ENCODE data around the gene GZMM. TPM values are rescaled to one million over a fixed set of nuclear protein-coding genes. Genes with fewer than 3 reads are reported as not detected.

Gene GZMM
- total and polyA plus RNA-seq, 2 of the 13 experiments (the other 11 are each of a cell fraction or from before 2014, with no cell fraction given), result 0.07 TPM; not detected in 1

DNA sequence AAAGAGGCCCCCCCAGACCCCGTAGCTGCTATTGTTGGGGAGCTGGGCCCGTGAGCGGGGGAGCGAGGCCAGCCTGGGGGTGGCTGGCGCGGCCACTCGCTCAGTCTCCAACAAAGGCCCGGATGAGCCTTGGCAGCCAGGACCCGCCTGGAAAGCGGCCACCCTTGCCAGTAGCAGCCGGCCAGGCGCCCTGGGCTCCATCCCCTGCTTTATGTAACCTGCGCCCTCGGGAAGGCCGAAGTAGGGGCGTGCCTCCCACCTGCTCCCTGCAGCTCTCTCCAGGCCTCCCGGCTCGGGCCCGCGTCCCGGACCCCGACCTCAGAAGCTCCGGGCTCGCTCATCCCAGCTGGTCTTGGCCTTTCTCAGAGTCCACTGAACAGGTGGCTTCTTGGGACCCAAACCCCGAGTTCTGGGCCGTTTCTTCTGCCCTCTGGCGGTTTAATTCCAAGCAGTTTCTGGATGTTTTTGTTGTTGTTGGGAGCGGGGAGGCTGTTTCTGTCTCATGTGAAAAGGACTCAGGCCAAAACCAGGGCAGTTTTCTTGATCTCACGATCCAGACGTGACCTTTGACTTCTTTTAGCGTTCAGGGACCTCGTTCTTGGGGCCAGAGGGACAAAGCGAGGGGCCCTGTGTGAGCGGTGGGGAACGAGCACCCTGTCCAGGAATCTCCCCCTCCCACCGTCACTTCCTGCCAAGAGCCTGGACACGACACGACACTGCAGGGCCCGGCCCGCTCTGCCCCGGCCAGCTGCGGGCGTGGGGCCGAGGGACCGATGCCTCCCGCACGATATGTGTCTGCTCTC lies 11.1 kb upstream of the GZMM start (continued):
- TF ChIP-seq, protein P1, sequence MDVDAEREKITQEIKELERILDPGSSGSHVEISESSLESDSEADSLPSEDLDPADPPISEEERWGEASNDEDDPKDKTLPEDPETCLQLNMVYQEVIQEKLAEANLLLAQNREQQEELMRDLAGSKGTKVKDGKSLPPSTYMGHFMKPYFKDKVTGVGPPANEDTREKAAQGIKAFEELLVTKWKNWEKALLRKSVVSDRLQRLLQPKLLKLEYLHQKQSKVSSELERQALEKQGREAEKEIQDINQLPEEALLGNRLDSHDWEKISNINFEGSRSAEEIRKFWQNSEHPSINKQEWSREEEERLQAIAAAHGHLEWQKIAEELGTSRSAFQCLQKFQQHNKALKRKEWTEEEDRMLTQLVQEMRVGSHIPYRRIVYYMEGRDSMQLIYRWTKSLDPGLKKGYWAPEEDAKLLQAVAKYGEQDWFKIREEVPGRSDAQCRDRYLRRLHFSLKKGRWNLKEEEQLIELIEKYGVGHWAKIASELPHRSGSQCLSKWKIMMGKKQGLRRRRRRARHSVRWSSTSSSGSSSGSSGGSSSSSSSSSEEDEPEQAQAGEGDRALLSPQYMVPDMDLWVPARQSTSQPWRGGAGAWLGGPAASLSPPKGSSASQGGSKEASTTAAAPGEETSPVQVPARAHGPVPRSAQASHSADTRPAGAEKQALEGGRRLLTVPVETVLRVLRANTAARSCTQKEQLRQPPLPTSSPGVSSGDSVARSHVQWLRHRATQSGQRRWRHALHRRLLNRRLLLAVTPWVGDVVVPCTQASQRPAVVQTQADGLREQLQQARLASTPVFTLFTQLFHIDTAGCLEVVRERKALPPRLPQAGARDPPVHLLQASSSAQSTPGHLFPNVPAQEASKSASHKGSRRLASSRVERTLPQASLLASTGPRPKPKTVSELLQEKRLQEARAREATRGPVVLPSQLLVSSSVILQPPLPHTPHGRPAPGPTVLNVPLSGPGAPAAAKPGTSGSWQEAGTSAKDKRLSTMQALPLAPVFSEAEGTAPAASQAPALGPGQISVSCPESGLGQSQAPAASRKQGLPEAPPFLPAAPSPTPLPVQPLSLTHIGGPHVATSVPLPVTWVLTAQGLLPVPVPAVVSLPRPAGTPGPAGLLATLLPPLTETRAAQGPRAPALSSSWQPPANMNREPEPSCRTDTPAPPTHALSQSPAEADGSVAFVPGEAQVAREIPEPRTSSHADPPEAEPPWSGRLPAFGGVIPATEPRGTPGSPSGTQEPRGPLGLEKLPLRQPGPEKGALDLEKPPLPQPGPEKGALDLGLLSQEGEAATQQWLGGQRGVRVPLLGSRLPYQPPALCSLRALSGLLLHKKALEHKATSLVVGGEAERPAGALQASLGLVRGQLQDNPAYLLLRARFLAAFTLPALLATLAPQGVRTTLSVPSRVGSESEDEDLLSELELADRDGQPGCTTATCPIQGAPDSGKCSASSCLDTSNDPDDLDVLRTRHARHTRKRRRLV (CRISPR knock-in tag; IDR thresholded peaks at IDR 0.05), result 0 out of 2 replicates have a peak, but pooled peaks have one; percentile 34
- TF ChIP-seq MEF2D (CRISPR knock-in tag; IDR thresholded peaks at IDR 0.05) (peak; percentile 39; the same call in 1 of the 2 replicates), HDAC2 (CRISPR knock-in tag; IDR thresholded peaks at IDR 0.05) (0 out of 2 replicates have a peak, but pooled peaks have one; percentile 32), ZNF510 (CRISPR knock-in tag; IDR thresholded peaks at IDR 0.05; ENCODE audit: low read depth) (peak; percentile 19; the same call in 1 of the 2 replicates), ZBTB20 (CRISPR knock-in tag; IDR thresholded peaks at IDR 0.05; ENCODE audit: borderline replicate concordance, low read depth) (peak; percentile 77; the same call in 1 of the 2 replicates), ZNF530 (CRISPR knock-in tag; IDR thresholded peaks at IDR 0.05; ENCODE audit: low read depth) (no peak), ZNF563 (CRISPR knock-in tag; IDR thresholded peaks at IDR 0.05) (0 out of 2 replicates have a peak, but pooled peaks have one; percentile 6), HNRNPL (IDR thresholded peaks at IDR 0.05; ENCODE audit: low read depth, low read length) (0 out of 2 replicates have a peak, but pooled peaks have one; percentile 32), POLR2AphosphoS2 (IDR thresholded peaks at IDR 0.05; ENCODE audit: low read depth, low read length) (no peak), GTF3A (CRISPR knock-in tag; conservative IDR thresholded peaks at IDR 0.05) (no peak), NR2C2 (CRISPR knock-in tag; IDR thresholded peaks at IDR 0.05; ENCODE audit: borderline replicate concordance) (peak; percentile 74), ZNF598 (CRISPR knock-in tag; IDR thresholded peaks at IDR 0.05; ENCODE audit: borderline replicate concordance) (0 out of 2 replicates have a peak, but pooled peaks have one; percentile 48), ZBTB3 (CRISPR knock-in tag; IDR thresholded peaks at IDR 0.05; ENCODE audit: borderline replicate concordance, low read depth) (0 out of 2 replicates have a peak, but pooled peaks have one; percentile 31), ZC3H4 (CRISPR knock-in tag; IDR thresholded peaks at IDR 0.05; ENCODE audit: borderline replicate concordance) (no peak)
- TF ChIP-seq, protein P2, sequence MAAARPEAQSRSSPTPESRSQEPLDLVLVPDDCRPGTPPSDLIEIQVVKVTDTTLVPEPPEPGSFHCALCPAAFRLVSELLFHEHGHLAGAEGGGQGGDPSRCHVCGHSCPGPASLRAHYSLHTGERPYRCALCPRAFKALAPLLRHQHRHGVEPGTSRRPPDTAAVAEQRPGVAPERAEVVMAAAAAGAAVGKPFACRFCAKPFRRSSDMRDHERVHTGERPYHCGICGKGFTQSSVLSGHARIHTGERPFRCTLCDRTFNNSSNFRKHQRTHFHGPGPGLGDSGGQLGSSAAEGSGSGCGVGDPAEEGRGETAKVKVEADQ (CRISPR knock-in tag; IDR thresholded peaks at IDR 0.05; ENCODE audit: borderline replicate concordance), result 0 out of 2 replicates have a peak, but pooled peaks have one; percentile 40
- TF ChIP-seq, protein P3, sequence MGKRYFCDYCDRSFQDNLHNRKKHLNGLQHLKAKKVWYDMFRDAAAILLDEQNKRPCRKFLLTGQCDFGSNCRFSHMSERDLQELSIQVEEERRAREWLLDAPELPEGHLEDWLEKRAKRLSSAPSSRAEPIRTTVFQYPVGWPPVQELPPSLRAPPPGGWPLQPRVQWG (CRISPR knock-in tag; IDR thresholded peaks at IDR 0.05; ENCODE audit: borderline replicate concordance, low read depth), result no peak
- TF ChIP-seq, protein P4, sequence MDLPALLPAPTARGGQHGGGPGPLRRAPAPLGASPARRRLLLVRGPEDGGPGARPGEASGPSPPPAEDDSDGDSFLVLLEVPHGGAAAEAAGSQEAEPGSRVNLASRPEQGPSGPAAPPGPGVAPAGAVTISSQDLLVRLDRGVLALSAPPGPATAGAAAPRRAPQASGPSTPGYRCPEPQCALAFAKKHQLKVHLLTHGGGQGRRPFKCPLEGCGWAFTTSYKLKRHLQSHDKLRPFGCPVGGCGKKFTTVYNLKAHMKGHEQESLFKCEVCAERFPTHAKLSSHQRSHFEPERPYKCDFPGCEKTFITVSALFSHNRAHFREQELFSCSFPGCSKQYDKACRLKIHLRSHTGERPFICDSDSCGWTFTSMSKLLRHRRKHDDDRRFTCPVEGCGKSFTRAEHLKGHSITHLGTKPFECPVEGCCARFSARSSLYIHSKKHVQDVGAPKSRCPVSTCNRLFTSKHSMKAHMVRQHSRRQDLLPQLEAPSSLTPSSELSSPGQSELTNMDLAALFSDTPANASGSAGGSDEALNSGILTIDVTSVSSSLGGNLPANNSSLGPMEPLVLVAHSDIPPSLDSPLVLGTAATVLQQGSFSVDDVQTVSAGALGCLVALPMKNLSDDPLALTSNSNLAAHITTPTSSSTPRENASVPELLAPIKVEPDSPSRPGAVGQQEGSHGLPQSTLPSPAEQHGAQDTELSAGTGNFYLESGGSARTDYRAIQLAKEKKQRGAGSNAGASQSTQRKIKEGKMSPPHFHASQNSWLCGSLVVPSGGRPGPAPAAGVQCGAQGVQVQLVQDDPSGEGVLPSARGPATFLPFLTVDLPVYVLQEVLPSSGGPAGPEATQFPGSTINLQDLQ (CRISPR knock-in tag; IDR thresholded peaks at IDR 0.05), result no peak

All from HepG2 (cell line).